Stomach (tissue), 4 donors: ENCODE measurements around the gene CSTF2.

Experiments
- CTCF ChIP-seq, 7 experiments: fragments of 450-650 bp in 4 of 7; fragments of 200-600 bp in 3 of 7; sonication (generic) in 3 of 7; IDR thresholded peaks; one replicate each; pipeline ENCODE4 v1.5.1; 2016 to 2019; ENCODE audit warnings: antibody characterized with exemption in 7 of 7, control low read depth in 2 of 7, mild to moderate bottlenecking in 1 of 7
- POLR2A ChIP-seq, 4 donors: fragments of 450-650 bp; IDR thresholded peaks; one replicate each; pipeline ENCODE4 v1.6.1; 2016; ENCODE audit warnings: antibody characterized with exemption in 4 of 4, control low read depth in 2 of 4, mild to moderate bottlenecking in 1 of 4, moderate library complexity in 1 of 4
- POLR2AphosphoS5 ChIP-seq, 3 donors: sonication (generic); formaldehyde crosslinking; IDR thresholded peaks; one replicate each; pipeline ENCODE4 v1.6.1; 2016; ENCODE audit warnings: antibody characterized with exemption in 3 of 3

- no peak for TF ChIP-seq POLR2AphosphoS5 (IDR thresholded peaks at IDR 0.05)
- TF ChIP-seq CTCF (IDR thresholded peaks at IDR 0.05) = no peak
- no peak for TF ChIP-seq POLR2A (IDR thresholded peaks at IDR 0.05)
Observed at GRCh38 chrX:100819534-100819836, 706 bp upstream of the CSTF2 start.
